CD14-positive monocyte (primary cell): ENCODE measurements around the gene IL1F10. TPM values are rescaled to one million over a fixed set of nuclear protein-coding genes. Genes with fewer than 3 reads are reported as not detected.

Experiments used
- DNase-seq, 3 donors: peaks; one replicate each; pipeline ENCODE4 v3.0.0-alpha.2; 2011 to 2022
- H2AFZ ChIP-seq: 2 replicates; pipeline ENCODE4 v1.6.0; 2012; ENCODE audit warnings: mild to moderate bottlenecking, low read depth, low read length, inconsistent platforms; ENCODE audit not compliant: insufficient read depth, poor library complexity, severe bottlenecking
- H3K27ac ChIP-seq, 2 donors: 1 replicate in 1 of 2; 2 replicates in 1 of 2; pipeline ENCODE4 v1.5.1; 2012 to 2013; ENCODE audit warnings: low read length in 2 of 2, control low read depth in 1 of 2, inconsistent platforms in 1 of 2, low read depth in 1 of 2, mild to moderate bottlenecking in 1 of 2
- H3K27me3 ChIP-seq, 2 donors: one replicate each; pipeline versions ENCODE4 v1.6.0 to v1.6.1; 2011 to 2013; ENCODE audit warnings: low read length in 2 of 2; ENCODE audit not compliant: control insufficient read depth in 2 of 2, insufficient read depth in 2 of 2
- H3K36me3 ChIP-seq, 2 donors: replicated peaks in 1 of 2; 1 replicate in 1 of 2; 2 replicates in 1 of 2; pipeline versions ENCODE4 v1.5.1 to v1.6.1; 2012 to 2013; ENCODE audit warnings: low read length in 2 of 2, control low read depth in 1 of 2, inconsistent platforms in 1 of 2, mild to moderate bottlenecking in 1 of 2; ENCODE audit not compliant: insufficient read depth in 2 of 2, control insufficient read depth in 1 of 2
- H3K4me1 ChIP-seq, 2 donors: 1 replicate in 1 of 2; 2 replicates in 1 of 2; pipeline versions ENCODE4 v1.5.1 to v1.6.1; 2012 to 2013; ENCODE audit warnings: low read length in 2 of 2, control low read depth in 1 of 2, inconsistent platforms in 1 of 2, mild to moderate bottlenecking in 1 of 2, moderate library complexity in 1 of 2; ENCODE audit not compliant: insufficient read depth in 2 of 2, control insufficient read depth in 1 of 2
- H3K4me2 ChIP-seq: replicated peaks from 2 replicates; pipeline ENCODE3; 2012; ENCODE audit warnings: low read length, moderate library complexity, mild to moderate bottlenecking; ENCODE audit not compliant: poor library complexity, severe bottlenecking; ENCODE audit errors: extremely low read depth
- H3K4me3 ChIP-seq, 3 experiments: fragments of 200-600 bp in 1 of 3; sonication (generic) in 1 of 3; replicated peaks in 1 of 3; 1 replicate in 2 of 3; 2 replicates in 1 of 3; pipeline ENCODE4 v1.5.1; 2011 to 2013; ENCODE audit warnings: low read length in 3 of 3, mild to moderate bottlenecking in 3 of 3, control low read depth in 2 of 3, low read depth in 2 of 3, inconsistent platforms in 1 of 3, moderate library complexity in 1 of 3
- H3K79me2 ChIP-seq: 2 replicates; pipeline ENCODE4 v1.6.0; 2012; ENCODE audit warnings: mild to moderate bottlenecking, control low read depth, inconsistent platforms, low read length, moderate library complexity; ENCODE audit not compliant: insufficient read depth
- H3K9ac ChIP-seq: 2 replicates; pipeline ENCODE4 v1.6.0; 2017; ENCODE audit warnings: low read length, mild to moderate bottlenecking; ENCODE audit not compliant: insufficient read depth, poor library complexity, severe bottlenecking
- H3K9me3 ChIP-seq, 2 donors: replicated peaks in 1 of 2; 1 replicate in 1 of 2; 2 replicates in 1 of 2; pipeline versions ENCODE4 v1.5.1 to v1.6.1; 2012 to 2013; ENCODE audit warnings: low read length in 2 of 2, control low read depth in 1 of 2; ENCODE audit not compliant: control insufficient read depth in 1 of 2, insufficient read depth in 1 of 2
- H4K20me1 ChIP-seq: 2 replicates; pipeline ENCODE4 v1.6.0; 2012; ENCODE audit warnings: mild to moderate bottlenecking, low read length, control low read depth, moderate library complexity; ENCODE audit not compliant: insufficient read depth
- H3K27ac Mint-ChIP-seq, 7 donors: one replicate each; pipeline ENCODE4 v1.8.0; 2020; ENCODE audit warnings: mild to moderate bottlenecking in 7 of 7, mixed read lengths in 7 of 7, moderate library complexity in 6 of 7, inconsistent platforms in 2 of 7
- H3K27me3 Mint-ChIP-seq, 3 donors: one replicate each; pipeline ENCODE4 v1.8.0; 2021 to 2022; ENCODE audit warnings: low read depth in 3 of 3, mild to moderate bottlenecking in 3 of 3, mixed read lengths in 3 of 3, moderate library complexity in 3 of 3, inconsistent platforms in 1 of 3
- H3K36me3 Mint-ChIP-seq, 2 donors: one replicate each; pipeline ENCODE4 v1.8.0; 2020; ENCODE audit warnings: mixed read lengths in 2 of 2, inconsistent platforms in 1 of 2, mild to moderate bottlenecking in 1 of 2
- H3K4me1 Mint-ChIP-seq: one replicate; pipeline ENCODE4 v1.8.0; 2020; ENCODE audit warnings: mild to moderate bottlenecking, mixed read lengths
- H3K4me3 Mint-ChIP-seq, 2 donors: one replicate each; pipeline ENCODE4 v1.8.0; 2020; ENCODE audit warnings: mild to moderate bottlenecking in 2 of 2, mixed read lengths in 2 of 2, moderate library complexity in 1 of 2
- H3K9me3 Mint-ChIP-seq, 7 donors: one replicate each; pipeline ENCODE4 v1.8.0; 2020 to 2022; ENCODE audit warnings: mixed read lengths in 7 of 7, mild to moderate bottlenecking in 6 of 7, moderate library complexity in 6 of 7, inconsistent platforms in 2 of 7
- CTCF ChIP-seq: fragments of 200-600 bp; IDR thresholded peaks from one replicate; pipeline ENCODE4 v1.8.0; 2022; ENCODE audit warnings: antibody characterized with exemption, mild to moderate bottlenecking
- intact Hi-C, 2 donors: fragments of 100-400 bp; cut with micrococcal nuclease; formaldehyde crosslinking; loops; one replicate each; pipeline versions ENCODE4 v1.15.0 to v1.15.1; 2023
- polyA plus RNA-seq, 3 donors: library from polyadenylated mRNA; depleted of rRNA in 1 of 3; unstranded in 2 of 3; stranded (reverse) in 1 of 3; fragments of 300-500 nt in 2 of 3; fragments of >200 nt in 1 of 3; fragmentation: Illumina TruSeq in 2 of 3; gene quantifications; 1 replicate in 2 of 3; 2 replicates in 1 of 3; pipeline ENCODE4 v1.2.3, GENCODE V29; 2012 to 2021

Gene IL1F10
- polyA plus RNA-seq, 3 donors: not detected

DNA sequence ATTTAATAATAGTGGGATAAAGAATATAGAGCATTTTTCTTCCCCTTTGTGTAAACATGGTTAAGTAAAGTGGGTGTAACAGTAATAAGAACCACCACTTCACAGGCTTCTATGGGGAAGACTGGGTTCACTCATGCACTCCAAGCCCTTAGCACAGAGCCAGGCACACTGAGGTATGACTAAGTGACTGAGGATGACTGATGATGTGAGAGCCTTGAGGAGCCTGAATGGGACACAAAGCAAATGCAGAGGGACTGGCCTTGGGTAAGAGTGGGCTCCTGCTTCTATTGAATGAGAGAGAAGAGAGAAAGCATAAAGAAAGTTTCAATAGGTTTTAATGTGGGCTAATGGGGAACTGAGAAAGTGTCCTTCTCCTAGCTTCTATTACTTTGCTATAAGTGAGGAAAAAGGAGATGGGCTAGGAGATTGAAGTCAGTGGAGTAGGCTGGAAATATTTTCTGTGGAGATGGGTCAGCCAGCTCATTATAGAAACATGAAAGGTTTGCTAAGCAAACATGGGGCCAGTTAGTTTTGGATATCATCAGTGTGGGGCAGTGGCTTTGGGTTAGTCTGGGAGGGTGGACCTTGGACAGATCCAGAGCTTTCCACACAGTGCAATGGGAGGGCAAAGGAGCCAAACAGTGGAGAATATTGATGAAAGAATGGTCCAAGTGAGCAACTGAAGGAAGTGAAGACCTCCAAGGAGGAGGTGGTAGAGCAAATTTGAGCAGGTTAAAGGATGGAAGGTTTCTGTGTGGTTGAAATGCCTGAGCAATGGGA lies 20.6 kb downstream of the IL1F10 start:
- DNase-seq: peak in 1 of 3 donors; percentile 71
- Mint-ChIP-seq H3K27ac (no peak overlapping the region), H3K4me3 (no peak overlapping the region), H3K9me3 (peaks cover 0 to 5% (median 3%) of the 10 kb centered on the region in 7 donors), H3K4me1 (peaks cover 11% of the 10 kb centered on the region), H3K36me3 (no peaks in the 10 kb centered on the region), H3K27me3 (peaks cover 0 to 3% (median 3%) of the 10 kb centered on the region in 3 donors)
- Histone ChIP-seq H4K20me1 (no peaks in the 10 kb centered on the region), H3K27ac (no peak overlapping the region), H3K9me3 (peaks cover 0 to 2% of the 10 kb centered on the region in 2 donors), H3K27me3 (no peaks in the 10 kb centered on the region), H3K9ac (no peak overlapping the region), H3K79me2 (no peaks in the 10 kb centered on the region), H3K36me3 (no peaks in the 10 kb centered on the region), H2AFZ (no peak overlapping the region), H3K4me1 (peaks cover 19 to 22% of the 10 kb centered on the region in 2 donors), H3K4me3 (no peak overlapping the region), H3K4me2 (no peak overlapping the region)
- intact Hi-C loops: loop anchor here in 1 of 2 donors (10.0 kb wide), 1 partner anchor 286 kb away; no protein-coding TSS in a partner anchor
- TF ChIP-seq CTCF: no peak

GRCh38 chr2:113089916-113090315 lies 22.1 kb downstream of the IL1F10 start:
- peak overlapping the region in 1 of 2 donors; percentile 55 for H3K27ac ChIP-seq
- no peaks in the 10 kb centered on the region for H4K20me1 ChIP-seq
- no peaks in the 10 kb centered on the region for H3K27me3 ChIP-seq
- H3K9me3 Mint-ChIP-seq: peaks cover 0 to 11% (median 5%) of the 10 kb centered on the region in 7 donors
- no peaks in the 10 kb centered on the region for H3K4me1 Mint-ChIP-seq
- H3K4me3 Mint-ChIP-seq: no peak overlapping the region
- no peak overlapping the region for H3K9ac ChIP-seq
- no peaks in the 10 kb centered on the region for H3K36me3 Mint-ChIP-seq
- H3K4me1 ChIP-seq: peaks cover 11 to 16% of the 10 kb centered on the region in 2 donors
- no peak overlapping the region for H3K27ac Mint-ChIP-seq
- no peak overlapping the region for H3K4me3 ChIP-seq
- H3K36me3 ChIP-seq: no peaks in the 10 kb centered on the region
- H3K4me2 ChIP-seq: no peak overlapping the region
- TF ChIP-seq CTCF: no peak
- peaks cover 0 to 3% (median 3%) of the 10 kb centered on the region in 3 donors for H3K27me3 Mint-ChIP-seq
- no peak overlapping the region for H2AFZ ChIP-seq
- H3K9me3 ChIP-seq: peaks cover 2% of the 10 kb centered on the region in 2 donors
- peak; percentile 38 to 53 (median 50) for DNase-seq
- H3K79me2 ChIP-seq: no peaks in the 10 kb centered on the region
- intact Hi-C loops: loop anchor here in 1 of 2 donors (10.0 kb wide), 1 partner anchor 285 kb away; no protein-coding TSS in a partner anchor
